Progenitor cell of endocrine pancreas (in vitro differentiated cells): ENCODE results near the gene KLHL15. TPM values are rescaled to one million over a fixed set of nuclear protein-coding genes. Genes with fewer than 3 reads are reported as not detected.
A peak's percentile ranks its signal among the peaks of the same experiment; 100 is the strongest.
"Not testable (repeated sequence)": the region's sequence is repeated elsewhere in the genome, so short reads cannot be mapped to it uniquely, and the experiment has no call there.

Experiments used
- DNase-seq: peaks from one replicate; pipeline ENCODE4 v3.0.0; 2021; ENCODE audit warnings: low spot score; ENCODE audit not compliant: unreplicated experiment
- H3K27ac Mint-ChIP-seq: 2 replicates; pipeline ENCODE4 v1.8.0; 2021; ENCODE audit warnings: mild to moderate bottlenecking, moderate library complexity, mixed read lengths
- H3K27me3 Mint-ChIP-seq: 2 replicates; pipeline ENCODE4 v1.8.0; 2021; ENCODE audit warnings: mixed read lengths
- H3K36me3 Mint-ChIP-seq: 2 replicates; pipeline ENCODE4 v1.8.0; 2022; ENCODE audit warnings: mixed read lengths; ENCODE audit not compliant: insufficient read depth
- H3K4me1 Mint-ChIP-seq: 2 replicates; pipeline ENCODE4 v1.8.0; 2021; ENCODE audit warnings: low read depth, mixed read lengths
- H3K4me3 Mint-ChIP-seq: 2 replicates; pipeline ENCODE4 v1.8.0; 2021; ENCODE audit warnings: low read depth, mild to moderate bottlenecking, moderate library complexity, mixed read lengths
- H3K9me3 Mint-ChIP-seq: 2 replicates; pipeline ENCODE4 v1.8.0; 2021; ENCODE audit warnings: low read depth, mixed read lengths
- total RNA-seq: library from RNA; stranded (reverse); gene quantifications from 2 replicates; pipeline ENCODE4 v1.2.1, GENCODE V29; 2021
- TF ChIP-seq, protein P1 (sequence below): fragments of 200-600 bp; sonication (generic); IDR thresholded peaks from one replicate; pipeline ENCODE4 v1.5.0; 2021; ENCODE audit warnings: antibody characterized with exemption, mild to moderate bottlenecking; ENCODE audit not compliant: unreplicated experiment

The KLHL15 gene
- total RNA-seq, 1 donor from 2014 or later: 16.0 TPM

DNA sequence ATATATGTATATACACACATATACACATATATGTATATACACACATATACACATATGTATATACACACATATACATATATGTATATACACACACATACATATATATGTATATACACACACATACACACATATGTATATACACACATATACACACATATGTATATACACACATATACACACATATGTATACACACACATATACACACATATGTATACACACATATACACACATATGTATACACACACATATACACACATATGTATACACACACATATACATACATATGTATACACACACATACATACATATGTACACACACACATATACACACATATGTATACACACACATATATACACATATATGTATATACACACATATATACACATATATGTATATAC lies 19.1 kb upstream of the KLHL15 start:
- H3K9me3 Mint-ChIP-seq, H3K27me3 Mint-ChIP-seq, H3K4me1 Mint-ChIP-seq, H3K4me3 Mint-ChIP-seq, H3K27ac Mint-ChIP-seq, DNase-seq, H3K36me3 Mint-ChIP-seq: not testable (repeated sequence)

DNA sequence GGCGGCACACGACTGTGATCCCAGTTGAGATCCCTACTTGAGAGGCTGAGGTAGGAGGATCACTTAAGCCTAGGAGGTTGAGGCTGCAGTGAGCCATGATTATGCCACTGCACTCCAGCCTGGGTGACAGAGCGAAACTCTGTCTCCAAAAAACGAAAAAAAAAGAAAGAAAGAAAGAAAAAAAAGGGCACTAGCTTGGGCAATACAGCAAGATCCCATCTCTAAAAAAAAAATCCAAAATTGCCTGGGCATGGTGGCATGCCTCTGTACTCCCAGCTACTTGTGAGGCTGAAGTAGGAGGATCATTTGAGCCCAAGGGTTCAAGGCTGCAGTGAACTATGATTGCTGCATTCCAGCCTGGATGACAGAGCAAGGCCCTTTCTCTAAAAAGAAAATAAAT lies 10.7 kb upstream of the KLHL15 start:
- DNase-seq: no peak
- Mint-ChIP-seq H3K36me3 (no peaks in the 10 kb centered on the region), H3K4me1 (no peaks in the 10 kb centered on the region), H3K27me3 (no peaks in the 10 kb centered on the region), H3K9me3 (no peaks in the 10 kb centered on the region), H3K27ac (no peak overlapping the region), H3K4me3 (no peak overlapping the region)
- TF ChIP-seq, protein P1, sequence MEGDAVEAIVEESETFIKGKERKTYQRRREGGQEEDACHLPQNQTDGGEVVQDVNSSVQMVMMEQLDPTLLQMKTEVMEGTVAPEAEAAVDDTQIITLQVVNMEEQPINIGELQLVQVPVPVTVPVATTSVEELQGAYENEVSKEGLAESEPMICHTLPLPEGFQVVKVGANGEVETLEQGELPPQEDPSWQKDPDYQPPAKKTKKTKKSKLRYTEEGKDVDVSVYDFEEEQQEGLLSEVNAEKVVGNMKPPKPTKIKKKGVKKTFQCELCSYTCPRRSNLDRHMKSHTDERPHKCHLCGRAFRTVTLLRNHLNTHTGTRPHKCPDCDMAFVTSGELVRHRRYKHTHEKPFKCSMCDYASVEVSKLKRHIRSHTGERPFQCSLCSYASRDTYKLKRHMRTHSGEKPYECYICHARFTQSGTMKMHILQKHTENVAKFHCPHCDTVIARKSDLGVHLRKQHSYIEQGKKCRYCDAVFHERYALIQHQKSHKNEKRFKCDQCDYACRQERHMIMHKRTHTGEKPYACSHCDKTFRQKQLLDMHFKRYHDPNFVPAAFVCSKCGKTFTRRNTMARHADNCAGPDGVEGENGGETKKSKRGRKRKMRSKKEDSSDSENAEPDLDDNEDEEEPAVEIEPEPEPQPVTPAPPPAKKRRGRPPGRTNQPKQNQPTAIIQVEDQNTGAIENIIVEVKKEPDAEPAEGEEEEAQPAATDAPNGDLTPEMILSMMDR: no peak

DNA sequence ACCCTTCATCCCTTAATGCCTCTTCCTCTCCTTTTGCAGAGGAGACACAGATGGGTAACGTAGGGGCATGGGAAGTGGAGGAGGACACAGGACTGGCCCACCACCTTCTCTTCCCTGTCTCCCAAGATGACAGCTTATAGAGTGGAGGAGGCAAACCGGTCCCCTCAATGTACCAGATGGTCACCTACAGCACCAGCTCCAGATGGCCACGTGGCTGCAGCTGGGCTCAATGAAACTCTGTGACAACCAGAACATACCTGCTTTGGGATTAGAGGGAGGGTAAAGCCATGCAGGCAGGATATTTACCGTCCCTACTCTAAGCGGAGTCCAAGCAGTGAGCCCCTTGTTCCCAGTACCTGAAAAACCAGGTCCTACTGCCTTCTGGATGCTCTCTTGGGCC lies 7.5 kb upstream of the KLHL15 start:
- Mint-ChIP-seq H3K9me3 (no peaks in the 10 kb centered on the region), H3K4me3 (no peak overlapping the region), H3K4me1 (no peaks in the 10 kb centered on the region), H3K27me3 (no peaks in the 10 kb centered on the region), H3K27ac (no peak overlapping the region), H3K36me3 (no peaks in the 10 kb centered on the region)
- TF ChIP-seq, protein P1: no peak
- no peak for DNase-seq

DNA sequence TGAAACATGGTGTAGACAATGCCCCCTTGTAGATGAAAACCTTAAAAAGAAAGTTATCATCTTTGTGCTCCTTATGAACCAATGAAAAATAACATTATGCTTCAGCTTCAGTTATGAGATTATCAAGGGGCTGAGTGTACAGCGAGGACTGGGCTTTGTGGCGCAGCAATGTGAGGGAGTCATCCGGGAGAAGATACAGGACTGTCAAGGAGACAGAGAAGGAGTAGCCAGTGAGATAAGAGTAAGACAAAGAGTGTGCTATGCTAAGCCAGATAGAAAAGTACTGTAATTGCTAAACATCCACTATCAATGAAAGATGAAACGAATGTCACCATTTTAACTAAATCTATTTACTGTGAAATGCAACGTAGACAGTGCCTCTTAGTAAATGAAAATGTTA lies 3.6 kb upstream of the KLHL15 start:
- Mint-ChIP-seq H3K27ac (no peak overlapping the region), H3K4me1 (peaks cover 1% of the 10 kb centered on the region), H3K4me3 (no peak overlapping the region), H3K36me3 (no peaks in the 10 kb centered on the region), H3K9me3 (no peaks in the 10 kb centered on the region), H3K27me3 (no peaks in the 10 kb centered on the region)
- no peak for DNase-seq
- TF ChIP-seq, protein P1: no peak

DNA sequence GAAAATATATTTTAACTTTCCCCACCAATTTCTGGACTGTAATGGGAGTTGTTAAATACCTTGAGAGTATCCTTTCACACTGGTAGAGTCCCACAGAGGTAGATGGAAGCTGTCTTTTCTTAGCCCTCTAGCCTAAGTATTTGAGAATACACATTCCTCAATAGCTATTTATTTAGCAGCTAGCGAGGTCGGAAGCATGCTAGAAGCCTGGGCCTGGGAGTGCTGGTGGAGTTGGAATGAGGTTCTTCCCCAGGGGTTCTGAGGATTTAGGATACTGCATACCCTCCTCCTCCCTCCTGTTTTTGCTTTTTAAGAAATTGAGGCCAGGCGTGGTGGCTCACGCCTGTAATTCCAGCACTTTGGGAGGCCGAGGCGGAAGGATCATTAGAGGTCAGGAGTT lies 999 bp upstream of the KLHL15 start:
- TF ChIP-seq, protein P1: no peak

DNA sequence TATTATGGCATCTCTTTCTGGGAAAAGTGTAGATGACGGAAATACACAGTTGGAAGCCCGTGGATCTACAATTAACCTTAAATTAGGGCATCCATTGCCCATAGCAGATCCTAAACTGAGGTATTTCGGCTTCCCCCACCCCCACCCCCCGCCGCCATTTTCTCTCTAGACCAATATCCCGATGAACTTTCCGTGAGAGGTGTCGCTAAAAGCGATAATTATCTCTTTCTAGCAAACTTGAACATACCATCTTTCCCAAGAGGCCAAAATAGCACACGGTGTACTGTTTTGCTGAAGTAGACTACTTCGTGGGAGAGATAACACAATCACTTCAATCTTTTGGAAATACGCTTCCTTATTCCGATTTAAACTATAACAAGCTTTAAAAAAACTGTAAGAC lies 554 bp downstream of the KLHL15 start:
- Mint-ChIP-seq H3K27me3 (no peaks in the 10 kb centered on the region), H3K4me3 (peak overlapping the region; percentile 79), H3K27ac (peak overlapping the region; percentile 100), H3K9me3 (no peaks in the 10 kb centered on the region), H3K36me3 (peaks cover 2% of the 10 kb centered on the region), H3K4me1 (peaks cover 9% of the 10 kb centered on the region)
- no peak for DNase-seq
- TF ChIP-seq, protein P1: no peak

More for the DNA sequence above, 999 bp upstream of the KLHL15 start:
- Mint-ChIP-seq H3K4me3 (no peak overlapping the region), H3K9me3 (no peaks in the 10 kb centered on the region), H3K27ac (no peak overlapping the region), H3K27me3 (no peaks in the 10 kb centered on the region), H3K36me3 (no peaks in the 10 kb centered on the region), H3K4me1 (peaks cover 7% of the 10 kb centered on the region)
- no peak for DNase-seq
